Epithelial cell of proximal tubule (primary cell): ENCODE results near the gene EDARADD. TPM values are rescaled to one million over a fixed set of nuclear protein-coding genes. Genes with fewer than 3 reads are reported as not detected.

ENCODE experiments used
- DNase-seq: peaks from one replicate; pipeline ENCODE4 v3.0.0-alpha.2; 2011; ENCODE audit warnings: low read depth
- H3K4me3 ChIP-seq: 2 replicates; pipeline ENCODE4 v1.5.1; 2011; ENCODE audit warnings: low read depth, mild to moderate bottlenecking, low read length
- total RNA-seq: library from RNA; depleted of rRNA; stranded (reverse); fragments of >200 nt; gene quantifications from 2 replicates; pipeline ENCODE4 v1.2.3, GENCODE V29; 2015
- TF ChIP-seq, protein P1 (sequence below): conservative IDR thresholded peaks from 2 replicates; pipeline ENCODE4 v1.5.1; 2012; ENCODE audit warnings: low read depth, mild to moderate bottlenecking, low read length

EDARADD gene
- total RNA-seq, 1 donor from 2014 or later: 1.1 TPM

DNA sequence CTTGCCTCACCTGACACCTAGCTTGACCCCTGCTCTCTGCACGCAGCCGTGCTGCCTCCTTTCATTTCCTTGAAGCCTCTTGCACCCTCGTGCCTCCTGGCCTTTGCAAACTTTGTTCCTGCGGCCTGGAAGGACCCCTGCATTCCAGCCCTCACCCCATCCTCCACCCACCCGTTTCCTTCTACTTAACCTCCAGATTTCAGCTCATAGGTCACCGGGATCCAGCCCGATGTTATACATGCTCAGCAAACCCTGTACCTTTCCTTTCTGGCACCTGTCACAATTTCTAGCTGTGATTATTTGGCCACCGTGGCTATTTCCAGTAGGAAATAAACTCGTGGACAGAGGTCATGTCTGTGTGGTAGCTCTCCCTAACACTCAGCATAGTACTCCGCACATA, 4.5 kb downstream of the EDARADD start:
- H3K4me3 ChIP-seq: no peak overlapping the region
- TF ChIP-seq, protein P1, sequence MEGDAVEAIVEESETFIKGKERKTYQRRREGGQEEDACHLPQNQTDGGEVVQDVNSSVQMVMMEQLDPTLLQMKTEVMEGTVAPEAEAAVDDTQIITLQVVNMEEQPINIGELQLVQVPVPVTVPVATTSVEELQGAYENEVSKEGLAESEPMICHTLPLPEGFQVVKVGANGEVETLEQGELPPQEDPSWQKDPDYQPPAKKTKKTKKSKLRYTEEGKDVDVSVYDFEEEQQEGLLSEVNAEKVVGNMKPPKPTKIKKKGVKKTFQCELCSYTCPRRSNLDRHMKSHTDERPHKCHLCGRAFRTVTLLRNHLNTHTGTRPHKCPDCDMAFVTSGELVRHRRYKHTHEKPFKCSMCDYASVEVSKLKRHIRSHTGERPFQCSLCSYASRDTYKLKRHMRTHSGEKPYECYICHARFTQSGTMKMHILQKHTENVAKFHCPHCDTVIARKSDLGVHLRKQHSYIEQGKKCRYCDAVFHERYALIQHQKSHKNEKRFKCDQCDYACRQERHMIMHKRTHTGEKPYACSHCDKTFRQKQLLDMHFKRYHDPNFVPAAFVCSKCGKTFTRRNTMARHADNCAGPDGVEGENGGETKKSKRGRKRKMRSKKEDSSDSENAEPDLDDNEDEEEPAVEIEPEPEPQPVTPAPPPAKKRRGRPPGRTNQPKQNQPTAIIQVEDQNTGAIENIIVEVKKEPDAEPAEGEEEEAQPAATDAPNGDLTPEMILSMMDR: no peak
- DNase-seq: no peak

DNA sequence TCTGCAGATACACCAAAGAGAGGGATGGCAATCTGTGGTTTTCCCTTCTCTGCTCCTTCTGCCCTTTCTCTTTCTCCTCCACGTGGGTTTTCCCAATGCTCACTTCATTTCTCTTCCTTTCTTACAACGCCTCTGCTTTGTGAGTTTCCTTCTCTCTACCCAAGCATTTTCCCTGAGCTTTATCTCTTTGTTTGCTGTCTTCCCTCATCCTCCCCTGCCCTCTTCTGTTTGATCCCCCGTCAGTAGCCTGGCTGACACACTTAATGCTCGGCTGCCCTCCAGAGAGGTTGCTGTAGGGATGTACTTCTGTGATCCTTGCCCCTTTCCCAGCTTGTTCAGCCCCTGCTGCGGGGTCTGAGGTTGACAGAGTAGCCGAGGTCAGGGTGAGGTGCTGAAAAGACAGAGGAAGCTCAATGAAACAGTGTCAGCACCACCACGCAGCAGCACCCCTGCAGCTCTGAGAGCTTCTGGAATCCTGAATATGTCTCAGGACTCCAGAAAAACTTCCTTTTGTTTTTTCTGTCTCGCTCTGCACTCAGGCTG, 6.0 kb downstream of the EDARADD start:
- TF ChIP-seq, protein P1: no peak
- DNase-seq: no peak
- no peak overlapping the region for H3K4me3 ChIP-seq

GRCh38 chr1:236401698-236402097, 7.6 kb downstream of the EDARADD start:
- no peak overlapping the region for H3K4me3 ChIP-seq
- no peak for DNase-seq
- TF ChIP-seq, protein P1: no peak

DNA sequence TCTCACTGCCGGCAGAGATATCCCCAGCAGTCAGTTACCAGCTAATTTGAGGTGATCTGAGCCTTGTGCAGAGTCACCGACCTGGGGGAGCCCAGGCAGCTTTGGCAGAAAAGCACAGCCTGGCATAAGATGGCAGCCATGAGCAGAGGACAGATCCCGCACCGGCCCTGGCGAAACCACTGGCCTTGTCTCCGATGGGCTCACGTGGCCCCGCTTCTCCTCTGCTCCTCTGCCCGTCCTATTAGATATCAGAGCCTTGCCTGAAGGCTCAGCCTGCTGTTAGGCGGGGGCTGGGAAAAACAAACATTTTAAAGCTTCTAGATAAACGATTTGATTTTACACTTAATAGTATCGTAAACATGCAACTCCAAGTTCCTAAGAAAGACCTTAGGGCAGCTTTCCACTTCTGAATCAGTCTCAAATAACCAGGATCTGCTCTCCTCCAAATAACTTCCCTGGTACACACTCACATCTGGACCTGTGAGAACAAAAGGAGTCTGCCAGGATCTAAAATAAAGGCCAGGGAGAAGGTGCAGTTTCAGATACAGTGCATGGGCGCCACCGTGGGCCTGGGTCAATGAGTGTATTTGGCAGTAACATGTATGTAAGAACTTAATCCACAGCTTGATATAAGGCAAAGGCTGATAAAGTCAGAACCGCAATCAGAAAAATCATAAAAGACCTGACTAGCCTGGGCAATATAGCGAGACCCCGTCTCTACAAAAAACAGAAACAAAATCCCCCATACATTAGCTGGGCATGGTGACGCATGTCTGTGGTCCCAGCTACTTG, 10.0 kb downstream of the EDARADD start:
- TF ChIP-seq, protein P1: no peak
- no peak for DNase-seq
- no peak overlapping the region for H3K4me3 ChIP-seq

GRCh38 chr1:236407059-236407458, 13.0 kb downstream of the EDARADD start:
- H3K4me3 ChIP-seq: no peak overlapping the region
- DNase-seq: no peak
- TF ChIP-seq, protein P1: no peak

DNA sequence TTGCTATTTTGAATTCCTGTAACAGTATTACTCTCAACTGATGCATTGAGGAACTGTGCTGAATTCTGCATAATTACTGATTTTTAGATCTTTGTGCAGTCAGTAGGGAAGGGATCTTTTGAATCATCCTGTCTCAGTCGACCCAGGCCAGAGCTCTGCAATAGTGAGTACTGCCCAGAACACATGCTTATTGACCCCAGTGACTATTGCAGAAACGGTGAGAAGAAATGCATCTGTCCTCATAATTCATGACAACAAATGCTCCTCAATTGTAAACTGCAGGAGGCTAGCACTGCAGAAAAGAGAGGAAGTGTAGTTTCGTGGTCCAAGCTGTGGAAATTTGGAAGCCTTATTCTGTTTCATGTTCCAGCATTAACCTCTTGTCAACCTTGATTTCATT, 19.6 kb downstream of the EDARADD start:
- TF ChIP-seq, protein P1: no peak
- no peak for DNase-seq
- H3K4me3 ChIP-seq: no peak overlapping the region

DNA sequence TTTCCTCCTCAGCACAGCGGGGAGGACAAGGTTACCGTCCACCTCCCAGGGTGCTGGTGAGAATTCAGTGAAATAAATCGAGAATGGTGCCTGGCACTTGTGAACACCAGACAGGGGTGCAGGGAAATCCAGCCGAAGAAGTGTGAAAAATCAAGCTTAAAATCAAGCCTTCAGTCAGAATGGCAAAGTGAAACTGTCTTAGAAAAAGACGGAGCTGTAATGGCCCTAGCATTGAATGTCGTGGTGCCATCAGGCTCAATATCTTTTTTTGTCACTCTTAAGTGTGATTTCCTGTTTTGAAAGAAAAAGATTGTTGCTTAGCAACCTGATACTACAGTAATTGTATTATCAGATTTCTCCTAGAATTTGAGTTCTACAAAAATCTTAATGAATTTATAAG, 22.1 kb downstream of the EDARADD start:
- no peak for DNase-seq
- no peak overlapping the region for H3K4me3 ChIP-seq
- TF ChIP-seq, protein P1: no peak
